Mammary epithelial cell (primary cell): ENCODE measurements around the gene MED20.

ENCODE experiments used
- EZH2 ChIP-seq: IDR thresholded peaks from 2 replicates; pipeline ENCODE4 v1.6.1; 2012; ENCODE audit warnings: low read length, inconsistent platforms, borderline replicate concordance
- TF ChIP-seq, protein P1 (sequence below), 2 donors: IDR thresholded peaks in 1 of 2; conservative IDR thresholded peaks in 1 of 2; 2 replicates each; pipeline ENCODE4 v1.5.1; 2011 to 2012; ENCODE audit warnings: inconsistent platforms in 2 of 2, low read length in 2 of 2, mild to moderate bottlenecking in 2 of 2, control low read depth in 1 of 2, low read depth in 1 of 2; ENCODE audit not compliant: insufficient read depth in 1 of 2; ENCODE audit errors: extremely low read depth in 1 of 2

DNA sequence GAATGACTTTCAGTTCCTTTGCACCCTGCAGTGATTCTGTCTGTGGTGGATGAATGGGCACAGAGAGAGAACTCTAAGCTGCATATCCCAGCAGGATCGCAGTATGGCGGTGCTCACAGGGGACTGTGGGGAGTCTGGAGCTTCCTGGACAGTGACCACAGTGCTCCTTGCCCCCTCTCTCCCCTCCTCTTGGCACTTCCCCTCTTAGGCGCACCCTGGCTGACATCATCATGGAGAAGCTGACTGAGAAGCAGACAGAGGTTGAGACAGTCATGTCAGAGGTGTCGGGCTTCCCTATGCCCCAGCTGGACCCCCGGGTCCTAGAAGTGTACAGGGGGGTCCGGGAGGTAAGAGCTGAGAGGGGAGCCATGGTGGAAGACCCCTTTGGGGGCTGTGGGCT lies 9.0 kb upstream of the MED20 start:
- no peak for TF ChIP-seq EZH2
- TF ChIP-seq, protein P1, sequence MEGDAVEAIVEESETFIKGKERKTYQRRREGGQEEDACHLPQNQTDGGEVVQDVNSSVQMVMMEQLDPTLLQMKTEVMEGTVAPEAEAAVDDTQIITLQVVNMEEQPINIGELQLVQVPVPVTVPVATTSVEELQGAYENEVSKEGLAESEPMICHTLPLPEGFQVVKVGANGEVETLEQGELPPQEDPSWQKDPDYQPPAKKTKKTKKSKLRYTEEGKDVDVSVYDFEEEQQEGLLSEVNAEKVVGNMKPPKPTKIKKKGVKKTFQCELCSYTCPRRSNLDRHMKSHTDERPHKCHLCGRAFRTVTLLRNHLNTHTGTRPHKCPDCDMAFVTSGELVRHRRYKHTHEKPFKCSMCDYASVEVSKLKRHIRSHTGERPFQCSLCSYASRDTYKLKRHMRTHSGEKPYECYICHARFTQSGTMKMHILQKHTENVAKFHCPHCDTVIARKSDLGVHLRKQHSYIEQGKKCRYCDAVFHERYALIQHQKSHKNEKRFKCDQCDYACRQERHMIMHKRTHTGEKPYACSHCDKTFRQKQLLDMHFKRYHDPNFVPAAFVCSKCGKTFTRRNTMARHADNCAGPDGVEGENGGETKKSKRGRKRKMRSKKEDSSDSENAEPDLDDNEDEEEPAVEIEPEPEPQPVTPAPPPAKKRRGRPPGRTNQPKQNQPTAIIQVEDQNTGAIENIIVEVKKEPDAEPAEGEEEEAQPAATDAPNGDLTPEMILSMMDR (conservative IDR thresholded peaks at IDR 0.05 in 1 of 2, IDR thresholded peaks at IDR 0.05 in 1 of 2; ENCODE audit: extremely low read depth in 1 of 2, insufficient read depth in 1 of 2, low read depth in 1 of 2, low read length in 2 of 2) = no peak
